Measurements from ENCODE around the gene ARID1A. TPM values are rescaled to one million over a fixed set of nuclear protein-coding genes. Genes with fewer than 3 reads are reported as not detected.

The ARID1A gene
- total and polyA plus RNA-seq, 9 of the 15 experiments (the other 6 are each of a cell fraction or from before 2014, with no cell fraction given), result 8.3 to 88.3 (median 22.5) TPM

DNA sequence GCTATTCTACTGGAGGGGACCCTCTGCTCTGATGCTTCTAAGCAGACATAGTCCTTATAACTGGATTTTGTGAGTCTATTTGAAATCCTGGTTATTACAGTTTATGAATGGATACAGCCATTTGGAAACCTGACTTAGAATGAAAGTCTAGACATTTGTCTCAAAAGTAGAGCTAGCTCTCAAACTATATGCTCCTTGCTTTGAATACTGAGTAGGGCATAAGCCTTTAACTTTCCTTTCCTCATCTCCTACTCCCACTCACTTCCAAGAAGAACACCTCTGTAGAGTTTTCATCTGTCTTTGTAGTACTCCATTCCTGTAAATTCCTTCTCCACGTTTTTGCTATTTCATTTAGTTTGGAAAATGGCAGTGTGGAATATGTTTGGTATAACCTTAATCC is 9.0 kb upstream of the ARID1A start (continued):
- TF ChIP-seq, protein P1, sequence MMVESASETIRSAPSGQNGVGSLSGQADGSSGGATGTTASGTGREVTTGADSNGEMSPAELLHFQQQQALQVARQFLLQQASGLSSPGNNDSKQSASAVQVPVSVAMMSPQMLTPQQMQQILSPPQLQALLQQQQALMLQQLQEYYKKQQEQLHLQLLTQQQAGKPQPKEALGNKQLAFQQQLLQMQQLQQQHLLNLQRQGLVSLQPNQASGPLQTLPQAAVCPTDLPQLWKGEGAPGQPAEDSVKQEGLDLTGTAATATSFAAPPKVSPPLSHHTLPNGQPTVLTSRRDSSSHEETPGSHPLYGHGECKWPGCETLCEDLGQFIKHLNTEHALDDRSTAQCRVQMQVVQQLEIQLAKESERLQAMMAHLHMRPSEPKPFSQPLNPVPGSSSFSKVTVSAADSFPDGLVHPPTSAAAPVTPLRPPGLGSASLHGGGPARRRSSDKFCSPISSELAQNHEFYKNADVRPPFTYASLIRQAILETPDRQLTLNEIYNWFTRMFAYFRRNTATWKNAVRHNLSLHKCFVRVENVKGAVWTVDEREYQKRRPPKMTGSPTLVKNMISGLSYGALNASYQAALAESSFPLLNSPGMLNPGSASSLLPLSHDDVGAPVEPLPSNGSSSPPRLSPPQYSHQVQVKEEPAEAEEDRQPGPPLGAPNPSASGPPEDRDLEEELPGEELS (CRISPR knock-in tag; IDR thresholded peaks at IDR 0.05; ENCODE audit: borderline replicate concordance), result no peak
- TF ChIP-seq, protein P2, sequence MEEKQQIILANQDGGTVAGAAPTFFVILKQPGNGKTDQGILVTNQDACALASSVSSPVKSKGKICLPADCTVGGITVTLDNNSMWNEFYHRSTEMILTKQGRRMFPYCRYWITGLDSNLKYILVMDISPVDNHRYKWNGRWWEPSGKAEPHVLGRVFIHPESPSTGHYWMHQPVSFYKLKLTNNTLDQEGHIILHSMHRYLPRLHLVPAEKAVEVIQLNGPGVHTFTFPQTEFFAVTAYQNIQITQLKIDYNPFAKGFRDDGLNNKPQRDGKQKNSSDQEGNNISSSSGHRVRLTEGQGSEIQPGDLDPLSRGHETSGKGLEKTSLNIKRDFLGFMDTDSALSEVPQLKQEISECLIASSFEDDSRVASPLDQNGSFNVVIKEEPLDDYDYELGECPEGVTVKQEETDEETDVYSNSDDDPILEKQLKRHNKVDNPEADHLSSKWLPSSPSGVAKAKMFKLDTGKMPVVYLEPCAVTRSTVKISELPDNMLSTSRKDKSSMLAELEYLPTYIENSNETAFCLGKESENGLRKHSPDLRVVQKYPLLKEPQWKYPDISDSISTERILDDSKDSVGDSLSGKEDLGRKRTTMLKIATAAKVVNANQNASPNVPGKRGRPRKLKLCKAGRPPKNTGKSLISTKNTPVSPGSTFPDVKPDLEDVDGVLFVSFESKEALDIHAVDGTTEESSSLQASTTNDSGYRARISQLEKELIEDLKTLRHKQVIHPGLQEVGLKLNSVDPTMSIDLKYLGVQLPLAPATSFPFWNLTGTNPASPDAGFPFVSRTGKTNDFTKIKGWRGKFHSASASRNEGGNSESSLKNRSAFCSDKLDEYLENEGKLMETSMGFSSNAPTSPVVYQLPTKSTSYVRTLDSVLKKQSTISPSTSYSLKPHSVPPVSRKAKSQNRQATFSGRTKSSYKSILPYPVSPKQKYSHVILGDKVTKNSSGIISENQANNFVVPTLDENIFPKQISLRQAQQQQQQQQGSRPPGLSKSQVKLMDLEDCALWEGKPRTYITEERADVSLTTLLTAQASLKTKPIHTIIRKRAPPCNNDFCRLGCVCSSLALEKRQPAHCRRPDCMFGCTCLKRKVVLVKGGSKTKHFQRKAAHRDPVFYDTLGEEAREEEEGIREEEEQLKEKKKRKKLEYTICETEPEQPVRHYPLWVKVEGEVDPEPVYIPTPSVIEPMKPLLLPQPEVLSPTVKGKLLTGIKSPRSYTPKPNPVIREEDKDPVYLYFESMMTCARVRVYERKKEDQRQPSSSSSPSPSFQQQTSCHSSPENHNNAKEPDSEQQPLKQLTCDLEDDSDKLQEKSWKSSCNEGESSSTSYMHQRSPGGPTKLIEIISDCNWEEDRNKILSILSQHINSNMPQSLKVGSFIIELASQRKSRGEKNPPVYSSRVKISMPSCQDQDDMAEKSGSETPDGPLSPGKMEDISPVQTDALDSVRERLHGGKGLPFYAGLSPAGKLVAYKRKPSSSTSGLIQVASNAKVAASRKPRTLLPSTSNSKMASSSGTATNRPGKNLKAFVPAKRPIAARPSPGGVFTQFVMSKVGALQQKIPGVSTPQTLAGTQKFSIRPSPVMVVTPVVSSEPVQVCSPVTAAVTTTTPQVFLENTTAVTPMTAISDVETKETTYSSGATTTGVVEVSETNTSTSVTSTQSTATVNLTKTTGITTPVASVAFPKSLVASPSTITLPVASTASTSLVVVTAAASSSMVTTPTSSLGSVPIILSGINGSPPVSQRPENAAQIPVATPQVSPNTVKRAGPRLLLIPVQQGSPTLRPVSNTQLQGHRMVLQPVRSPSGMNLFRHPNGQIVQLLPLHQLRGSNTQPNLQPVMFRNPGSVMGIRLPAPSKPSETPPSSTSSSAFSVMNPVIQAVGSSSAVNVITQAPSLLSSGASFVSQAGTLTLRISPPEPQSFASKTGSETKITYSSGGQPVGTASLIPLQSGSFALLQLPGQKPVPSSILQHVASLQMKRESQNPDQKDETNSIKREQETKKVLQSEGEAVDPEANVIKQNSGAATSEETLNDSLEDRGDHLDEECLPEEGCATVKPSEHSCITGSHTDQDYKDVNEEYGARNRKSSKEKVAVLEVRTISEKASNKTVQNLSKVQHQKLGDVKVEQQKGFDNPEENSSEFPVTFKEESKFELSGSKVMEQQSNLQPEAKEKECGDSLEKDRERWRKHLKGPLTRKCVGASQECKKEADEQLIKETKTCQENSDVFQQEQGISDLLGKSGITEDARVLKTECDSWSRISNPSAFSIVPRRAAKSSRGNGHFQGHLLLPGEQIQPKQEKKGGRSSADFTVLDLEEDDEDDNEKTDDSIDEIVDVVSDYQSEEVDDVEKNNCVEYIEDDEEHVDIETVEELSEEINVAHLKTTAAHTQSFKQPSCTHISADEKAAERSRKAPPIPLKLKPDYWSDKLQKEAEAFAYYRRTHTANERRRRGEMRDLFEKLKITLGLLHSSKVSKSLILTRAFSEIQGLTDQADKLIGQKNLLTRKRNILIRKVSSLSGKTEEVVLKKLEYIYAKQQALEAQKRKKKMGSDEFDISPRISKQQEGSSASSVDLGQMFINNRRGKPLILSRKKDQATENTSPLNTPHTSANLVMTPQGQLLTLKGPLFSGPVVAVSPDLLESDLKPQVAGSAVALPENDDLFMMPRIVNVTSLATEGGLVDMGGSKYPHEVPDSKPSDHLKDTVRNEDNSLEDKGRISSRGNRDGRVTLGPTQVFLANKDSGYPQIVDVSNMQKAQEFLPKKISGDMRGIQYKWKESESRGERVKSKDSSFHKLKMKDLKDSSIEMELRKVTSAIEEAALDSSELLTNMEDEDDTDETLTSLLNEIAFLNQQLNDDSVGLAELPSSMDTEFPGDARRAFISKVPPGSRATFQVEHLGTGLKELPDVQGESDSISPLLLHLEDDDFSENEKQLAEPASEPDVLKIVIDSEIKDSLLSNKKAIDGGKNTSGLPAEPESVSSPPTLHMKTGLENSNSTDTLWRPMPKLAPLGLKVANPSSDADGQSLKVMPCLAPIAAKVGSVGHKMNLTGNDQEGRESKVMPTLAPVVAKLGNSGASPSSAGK (IDR thresholded peaks at IDR 0.05), result no peak
- TF ChIP-seq, protein P3, sequence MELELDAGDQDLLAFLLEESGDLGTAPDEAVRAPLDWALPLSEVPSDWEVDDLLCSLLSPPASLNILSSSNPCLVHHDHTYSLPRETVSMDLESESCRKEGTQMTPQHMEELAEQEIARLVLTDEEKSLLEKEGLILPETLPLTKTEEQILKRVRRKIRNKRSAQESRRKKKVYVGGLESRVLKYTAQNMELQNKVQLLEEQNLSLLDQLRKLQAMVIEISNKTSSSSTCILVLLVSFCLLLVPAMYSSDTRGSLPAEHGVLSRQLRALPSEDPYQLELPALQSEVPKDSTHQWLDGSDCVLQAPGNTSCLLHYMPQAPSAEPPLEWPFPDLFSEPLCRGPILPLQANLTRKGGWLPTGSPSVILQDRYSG (tag; conservative IDR thresholded peaks at IDR 0.05; ENCODE audit: low read depth), result no peak
- TF ChIP-seq ILF3 (IDR thresholded peaks at IDR 0.05; ENCODE audit: borderline replicate concordance) (no peak), ZNF778 (CRISPR knock-in tag; IDR thresholded peaks at IDR 0.05) (no peak), MECOM (CRISPR knock-in tag; IDR thresholded peaks at IDR 0.05) (no peak), NCOA2 (IDR thresholded peaks at IDR 0.05; ENCODE audit: partially characterized antibody in 2 of 2) (no peak), ZNF589 (CRISPR knock-in tag; IDR thresholded peaks at IDR 0.05; ENCODE audit: low read depth) (no peak), NFE2 (IDR thresholded peaks at IDR 0.05; ENCODE audit: low read depth) (peak; percentile 28; the same call in 1 of the 2 replicates), GATAD2B (IDR thresholded peaks at IDR 0.05; ENCODE audit: borderline replicate concordance) (peak; percentile 9; the same call in 1 of the 2 replicates)
- TF ChIP-seq, protein P4, sequence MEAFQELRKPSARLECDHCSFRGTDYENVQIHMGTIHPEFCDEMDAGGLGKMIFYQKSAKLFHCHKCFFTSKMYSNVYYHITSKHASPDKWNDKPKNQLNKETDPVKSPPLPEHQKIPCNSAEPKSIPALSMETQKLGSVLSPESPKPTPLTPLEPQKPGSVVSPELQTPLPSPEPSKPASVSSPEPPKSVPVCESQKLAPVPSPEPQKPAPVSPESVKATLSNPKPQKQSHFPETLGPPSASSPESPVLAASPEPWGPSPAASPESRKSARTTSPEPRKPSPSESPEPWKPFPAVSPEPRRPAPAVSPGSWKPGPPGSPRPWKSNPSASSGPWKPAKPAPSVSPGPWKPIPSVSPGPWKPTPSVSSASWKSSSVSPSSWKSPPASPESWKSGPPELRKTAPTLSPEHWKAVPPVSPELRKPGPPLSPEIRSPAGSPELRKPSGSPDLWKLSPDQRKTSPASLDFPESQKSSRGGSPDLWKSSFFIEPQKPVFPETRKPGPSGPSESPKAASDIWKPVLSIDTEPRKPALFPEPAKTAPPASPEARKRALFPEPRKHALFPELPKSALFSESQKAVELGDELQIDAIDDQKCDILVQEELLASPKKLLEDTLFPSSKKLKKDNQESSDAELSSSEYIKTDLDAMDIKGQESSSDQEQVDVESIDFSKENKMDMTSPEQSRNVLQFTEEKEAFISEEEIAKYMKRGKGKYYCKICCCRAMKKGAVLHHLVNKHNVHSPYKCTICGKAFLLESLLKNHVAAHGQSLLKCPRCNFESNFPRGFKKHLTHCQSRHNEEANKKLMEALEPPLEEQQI (IDR thresholded peaks at IDR 0.05), result peak; percentile 60; the same call in 1 of the 2 replicates

All from K562 (cell line).